Astrocyte of the cerebellum (primary cell): ENCODE measurements around the gene ORC2.

ENCODE experiments used
- DNase-seq: peaks from one replicate; pipeline ENCODE4 v3.0.0-alpha.2; 2011; ENCODE audit warnings: low read depth
- H3K4me3 ChIP-seq: 2 replicates; pipeline ENCODE4 v1.5.1; 2011; ENCODE audit warnings: mild to moderate bottlenecking, low read depth, low read length, moderate library complexity
- in situ Hi-C: cut with HindIII; loops from 2 replicates; pipeline ENCODE4 v1.10.0; 2017; ENCODE audit warnings: low sequenced_read_pairs
- TF ChIP-seq, protein P1 (sequence below): IDR thresholded peaks from 2 replicates; pipeline ENCODE4 v1.5.1; 2012; ENCODE audit warnings: low read length, low read depth, moderate library complexity, mild to moderate bottlenecking; ENCODE audit errors: missing control alignments

Gene ORC2

DNA sequence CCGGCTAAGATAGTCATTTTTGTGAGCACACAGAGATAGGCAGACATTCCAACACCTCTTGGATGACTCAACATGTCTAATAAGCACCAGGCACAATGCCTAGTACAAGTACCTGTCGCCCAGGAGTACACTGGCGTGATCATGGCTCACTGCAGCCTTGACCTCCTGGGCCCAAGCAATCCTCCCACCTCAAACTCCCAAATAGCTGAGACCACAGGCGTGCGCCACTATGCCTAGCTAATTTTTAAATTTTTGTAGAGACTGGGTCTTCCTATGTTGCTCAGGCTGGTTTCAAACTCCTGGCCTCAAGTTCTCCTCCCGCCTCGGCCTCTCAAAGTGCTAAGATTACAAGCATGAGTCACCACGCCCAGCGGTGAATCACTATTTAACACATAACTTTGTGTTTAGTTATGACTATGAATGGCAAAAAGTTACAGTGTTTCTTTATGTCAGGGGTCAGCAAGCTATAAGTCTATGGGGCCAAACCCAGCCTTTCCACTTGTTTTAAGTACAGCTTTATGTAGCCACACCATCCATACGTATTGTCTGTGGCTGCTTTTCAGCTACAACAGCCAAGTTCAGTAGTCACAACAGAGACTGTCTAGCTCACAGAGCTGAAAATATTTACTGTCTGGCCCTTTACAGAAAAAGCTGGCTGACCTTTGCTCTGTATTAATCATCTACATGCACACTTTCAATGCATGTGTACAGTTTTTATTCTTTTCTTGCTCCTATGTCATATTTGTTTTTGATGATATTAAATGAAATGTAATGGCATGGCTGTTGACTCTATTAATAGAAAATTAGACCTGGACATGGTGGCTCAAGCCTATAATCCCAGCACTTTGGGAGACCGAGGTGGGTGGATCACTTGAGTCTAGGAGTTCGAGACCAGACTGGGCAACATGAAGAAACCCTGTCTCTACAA, 18.7 kb downstream of the ORC2 start:
- in situ Hi-C loops: no loop called here

DNA sequence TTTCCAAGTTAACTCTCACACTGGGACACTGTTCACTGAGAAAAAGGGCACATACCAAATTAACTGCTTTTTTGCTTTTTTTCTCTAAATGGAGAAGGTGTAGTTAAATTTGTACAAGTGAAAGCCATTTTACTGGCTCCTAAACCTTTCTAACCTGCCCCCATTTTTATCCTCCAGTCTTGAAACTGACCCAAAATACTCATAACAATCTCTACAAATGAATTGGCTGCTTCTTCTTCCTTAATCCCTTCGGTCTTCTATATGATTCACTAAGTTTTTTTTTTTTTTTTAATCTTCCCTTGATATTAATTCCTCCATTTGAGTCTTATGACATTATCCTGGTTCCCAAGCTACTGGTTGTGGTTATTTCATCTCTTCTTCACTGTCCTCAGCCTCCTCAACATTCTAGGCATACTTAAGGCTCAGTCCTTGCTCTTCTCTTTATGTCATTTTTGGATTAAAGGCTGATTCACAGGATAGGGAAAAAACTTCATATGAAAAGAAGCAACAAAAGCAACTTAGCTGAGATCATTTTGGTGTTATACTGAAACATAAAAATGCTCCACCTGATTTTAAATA, 19.8 kb downstream of the ORC2 start:
- TF ChIP-seq, protein P1, sequence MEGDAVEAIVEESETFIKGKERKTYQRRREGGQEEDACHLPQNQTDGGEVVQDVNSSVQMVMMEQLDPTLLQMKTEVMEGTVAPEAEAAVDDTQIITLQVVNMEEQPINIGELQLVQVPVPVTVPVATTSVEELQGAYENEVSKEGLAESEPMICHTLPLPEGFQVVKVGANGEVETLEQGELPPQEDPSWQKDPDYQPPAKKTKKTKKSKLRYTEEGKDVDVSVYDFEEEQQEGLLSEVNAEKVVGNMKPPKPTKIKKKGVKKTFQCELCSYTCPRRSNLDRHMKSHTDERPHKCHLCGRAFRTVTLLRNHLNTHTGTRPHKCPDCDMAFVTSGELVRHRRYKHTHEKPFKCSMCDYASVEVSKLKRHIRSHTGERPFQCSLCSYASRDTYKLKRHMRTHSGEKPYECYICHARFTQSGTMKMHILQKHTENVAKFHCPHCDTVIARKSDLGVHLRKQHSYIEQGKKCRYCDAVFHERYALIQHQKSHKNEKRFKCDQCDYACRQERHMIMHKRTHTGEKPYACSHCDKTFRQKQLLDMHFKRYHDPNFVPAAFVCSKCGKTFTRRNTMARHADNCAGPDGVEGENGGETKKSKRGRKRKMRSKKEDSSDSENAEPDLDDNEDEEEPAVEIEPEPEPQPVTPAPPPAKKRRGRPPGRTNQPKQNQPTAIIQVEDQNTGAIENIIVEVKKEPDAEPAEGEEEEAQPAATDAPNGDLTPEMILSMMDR: no peak
- no peak overlapping the region for H3K4me3 ChIP-seq
- in situ Hi-C loops: no loop called here

More for the DNA sequence above, 18.7 kb downstream of the ORC2 start:
- TF ChIP-seq, protein P1: no peak
- no peak overlapping the region for H3K4me3 ChIP-seq
- DNase-seq: peak; percentile 57

DNA sequence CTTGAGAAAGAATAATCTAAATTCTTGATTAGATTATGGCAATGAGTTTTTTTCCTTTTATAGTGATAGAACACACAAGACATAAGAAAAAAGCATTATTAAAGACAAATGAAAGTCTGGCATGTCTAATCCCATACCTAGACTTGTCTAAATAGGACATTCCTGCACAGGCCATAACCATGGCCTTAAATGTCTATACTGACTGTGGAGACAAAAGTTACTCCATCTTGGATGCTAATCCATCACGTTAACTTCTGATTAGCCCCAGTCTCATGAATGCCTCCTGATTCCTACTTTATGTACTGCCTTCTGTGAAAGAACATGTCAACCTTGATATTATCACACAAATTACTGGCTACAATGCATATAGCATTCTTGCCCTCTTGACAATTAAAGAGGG, 23.6 kb downstream of the ORC2 start:
- in situ Hi-C loops: no loop called here
- TF ChIP-seq, protein P1: no peak
- H3K4me3 ChIP-seq: no peak overlapping the region
- DNase-seq: no peak

More for the DNA sequence above, 19.8 kb downstream of the ORC2 start:
- no peak for DNase-seq

DNA sequence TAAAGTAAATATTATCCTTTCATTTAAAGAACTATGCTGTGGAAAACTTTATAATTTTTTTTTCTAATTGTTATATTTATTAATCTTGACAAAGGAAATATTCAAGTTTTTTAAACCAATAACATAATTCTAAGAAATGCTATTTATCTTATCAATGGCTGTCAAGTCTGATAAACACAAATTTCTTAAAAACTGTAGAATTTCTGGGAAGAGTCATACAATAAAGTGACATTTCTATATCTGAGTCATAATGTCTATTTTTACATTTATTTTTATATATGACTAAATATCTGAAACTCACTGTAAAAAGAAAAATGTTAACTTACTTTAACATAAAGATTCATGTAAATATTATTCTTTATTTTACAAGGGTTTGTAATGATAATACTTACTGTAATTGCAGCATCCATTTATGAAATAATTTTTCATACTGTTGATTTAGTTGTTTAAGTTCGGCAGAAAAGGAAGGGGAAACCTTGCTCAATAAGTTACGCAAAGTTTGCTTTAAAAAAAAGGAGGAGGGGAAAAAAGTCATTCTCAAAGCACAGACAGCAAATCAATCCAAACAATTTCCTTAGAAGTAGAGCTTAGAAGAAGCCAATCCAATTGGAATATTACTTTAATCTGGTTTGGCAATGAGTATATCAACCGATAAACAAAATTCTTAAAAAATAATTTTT, 32.4 kb downstream of the ORC2 start:
- TF ChIP-seq, protein P1: no peak
- no peak overlapping the region for H3K4me3 ChIP-seq
- no peak for DNase-seq
- in situ Hi-C loops: no loop called here

DNA sequence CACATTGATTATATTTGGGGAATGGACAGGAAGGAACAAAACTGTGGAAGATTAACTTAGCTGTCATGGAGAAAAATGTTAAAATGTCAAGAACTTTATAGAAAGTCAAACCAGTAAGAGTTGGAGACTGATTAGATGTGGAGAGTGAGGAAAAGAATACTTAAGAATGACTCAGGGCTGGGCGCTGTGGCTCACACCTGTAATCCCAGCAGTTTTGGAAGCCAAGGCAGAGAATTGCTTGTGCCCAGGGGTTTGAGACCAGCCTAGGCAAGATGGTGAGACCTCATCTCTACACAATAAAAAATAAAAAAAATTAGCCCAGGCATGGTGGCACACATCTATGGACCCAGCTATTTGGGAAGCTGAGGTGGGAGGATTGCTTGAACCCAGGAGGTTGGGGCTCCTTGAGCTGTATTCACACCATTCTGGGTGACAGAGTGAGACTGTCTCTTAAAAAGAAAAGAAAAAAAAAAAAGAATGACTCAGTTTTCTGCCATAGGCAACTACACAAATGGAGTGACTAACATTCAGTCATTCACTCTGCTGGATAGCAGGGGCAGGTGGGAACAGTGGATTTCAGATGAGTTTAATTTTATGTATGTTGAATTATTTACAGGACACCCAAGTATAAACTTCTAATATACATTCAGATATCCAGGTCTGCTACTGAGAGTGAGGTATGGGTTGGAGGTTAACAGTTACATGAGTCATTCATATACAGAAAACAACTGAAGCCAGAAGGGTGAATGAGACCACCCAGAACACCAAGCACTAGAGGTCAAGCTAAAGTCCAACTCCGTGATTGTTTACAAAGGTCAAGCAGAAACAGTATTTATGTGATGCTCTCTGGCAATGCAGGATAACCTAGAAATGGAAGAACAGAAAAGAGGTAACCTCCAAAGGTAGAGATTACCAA, 33.9 kb downstream of the ORC2 start:
- DNase-seq: no peak
- no peak overlapping the region for H3K4me3 ChIP-seq
- TF ChIP-seq, protein P1: no peak
- in situ Hi-C loops: no loop called here
